ENCODE measurements around the gene ZNF385D.

- TF ChIP-seq PATZ1 (CRISPR knock-in tag; IDR thresholded peaks at IDR 0.05; ENCODE audit: borderline replicate concordance) (no peak), TOX (CRISPR knock-in tag; IDR thresholded peaks at IDR 0.05; ENCODE audit: borderline replicate concordance) (no peak), GLIS3 (CRISPR knock-in tag; IDR thresholded peaks at IDR 0.05) (no peak), SNAI2 (CRISPR knock-in tag; IDR thresholded peaks at IDR 0.05) (no peak), ZFP3 (CRISPR knock-in tag; IDR thresholded peaks at IDR 0.05) (no peak), ZFP30 (CRISPR knock-in tag; IDR thresholded peaks at IDR 0.05) (no peak), CSRNP3 (CRISPR knock-in tag; IDR thresholded peaks at IDR 0.05) (no peak)
Measured at GRCh38 chr3:21697707-21698106, 53.3 kb downstream of the ZNF385D start.

Measured in SK-N-SH treated with all-trans-retinoic acid at 6 μM for 48 hours (cell line).